ENCODE data around the gene WDR91.

Gene WDR91

GRCh38 chr7:135168001-135168400, 43.3 kb downstream of the WDR91 start:
- Mint-ChIP-seq H3K27ac (peak overlapping the region; percentile 60 to 84), H3K4me1 (peaks cover 82% of the 10 kb centered on the region), H3K9me3 (no peaks in the 10 kb centered on the region), H3K4me3 (peak overlapping the region; percentile 93 to 94), H3K27me3 (no peaks in the 10 kb centered on the region)
- ATAC-seq (no peak), DNase-seq (no peak)

GRCh38 chr7:135167365-135167917, 43.9 kb downstream of the WDR91 start:
- Mint-ChIP-seq H3K9me3 (peaks cover 3 to 5% of the 10 kb centered on the region in 2 donors), H3K4me3 (peak overlapping the region; percentile 58 to 93), H3K27me3 (no peaks in the 10 kb centered on the region), H3K4me1 (peaks cover 84% of the 10 kb centered on the region), H3K27ac (peak overlapping the region; percentile 45 to 62)
- DNase-seq (no peak), ATAC-seq (no peak)

DNA sequence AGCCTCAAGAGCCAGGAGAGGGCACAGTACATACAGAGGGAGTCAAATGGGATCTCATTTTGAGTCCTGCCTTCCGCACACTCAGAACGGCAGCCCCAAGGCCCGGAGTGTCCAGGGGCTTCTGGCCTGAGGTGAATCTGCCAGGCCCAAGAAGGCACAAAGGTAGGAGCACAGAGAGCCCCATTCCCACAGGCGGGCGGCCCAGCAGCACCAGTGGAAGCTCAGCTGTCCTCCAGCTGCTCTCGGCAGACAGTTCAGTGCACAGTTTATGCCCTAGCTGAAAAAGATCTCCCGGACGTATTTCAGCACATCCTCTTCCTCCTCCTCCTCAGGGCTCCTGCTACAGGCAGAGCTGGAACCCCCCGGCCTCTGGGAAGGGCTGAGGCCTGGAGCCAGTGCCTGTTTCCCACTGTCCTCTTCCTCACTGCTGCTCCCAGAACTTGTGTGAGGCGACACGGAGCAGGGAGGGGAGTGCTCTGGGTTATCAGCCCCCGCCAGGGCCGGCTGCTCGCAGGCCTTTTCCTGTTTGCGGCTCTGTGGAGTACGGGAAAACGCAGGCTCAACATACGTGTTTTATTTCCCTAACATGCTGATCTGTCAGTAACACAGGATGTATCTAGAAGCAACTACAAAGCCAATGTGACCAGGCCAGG, 44.9 kb downstream of the WDR91 start:
- Mint-ChIP-seq H3K27me3 (no peaks in the 10 kb centered on the region), H3K27ac (peak overlapping the region; percentile 63 to 72), H3K4me1 (peaks cover 84% of the 10 kb centered on the region), H3K9me3 (peaks cover 12 to 15% of the 10 kb centered on the region in 2 donors), H3K4me3 (peak overlapping the region; percentile 41 to 42)
- no peak for DNase-seq
- ATAC-seq: no peak

GRCh38 chr7:135165862-135166261, 45.5 kb downstream of the WDR91 start:
- peaks cover 84% of the 10 kb centered on the region for H3K4me1 Mint-ChIP-seq
- no peak for DNase-seq
- no peaks in the 10 kb centered on the region for H3K27me3 Mint-ChIP-seq
- H3K4me3 Mint-ChIP-seq: no peak overlapping the region
- peak overlapping the region in 1 of 2 donors; percentile 12 for H3K27ac Mint-ChIP-seq
- ATAC-seq: no peak
- H3K9me3 Mint-ChIP-seq: peaks cover 14 to 21% of the 10 kb centered on the region in 2 donors

- Mint-ChIP-seq H3K9me3 (peaks cover 14 to 22% of the 10 kb centered on the region in 2 donors), H3K4me3 (no peak overlapping the region), H3K27me3 (no peaks in the 10 kb centered on the region), H3K4me1 (peaks cover 89% of the 10 kb centered on the region), H3K27ac (peak overlapping the region; percentile 65 to 88)
- ATAC-seq: no peak
- DNase-seq: no peak
Observed at GRCh38 chr7:135164357-135165061, 46.8 kb downstream of the WDR91 start.

GRCh38 chr7:135162382-135163001, 48.8 kb downstream of the WDR91 start:
- peaks cover 14 to 28% of the 10 kb centered on the region in 2 donors for H3K9me3 Mint-ChIP-seq
- DNase-seq (no peak), ATAC-seq (no peak)
- no peaks in the 10 kb centered on the region for H3K27me3 Mint-ChIP-seq
- no peak overlapping the region for H3K27ac Mint-ChIP-seq
- H3K4me3 Mint-ChIP-seq: no peak overlapping the region
- peaks cover 88% of the 10 kb centered on the region for H3K4me1 Mint-ChIP-seq

GRCh38 chr7:135161669-135162068, 49.7 kb downstream of the WDR91 start:
- Mint-ChIP-seq H3K9me3 (peaks cover 21 to 36% of the 10 kb centered on the region in 2 donors), H3K4me3 (peak overlapping the region; percentile 20 to 34), H3K4me1 (peaks cover 84% of the 10 kb centered on the region), H3K27ac (peak overlapping the region in 1 of 2 donors; percentile 71), H3K27me3 (no peaks in the 10 kb centered on the region)
- ATAC-seq (no peak), DNase-seq (no peak)

GRCh38 chr7:135160858-135161653, 50.3 kb downstream of the WDR91 start:
- H3K27me3 Mint-ChIP-seq: no peaks in the 10 kb centered on the region
- peak overlapping the region; percentile 16 to 79 for H3K4me3 Mint-ChIP-seq
- no peak for ATAC-seq
- peaks cover 27 to 43% of the 10 kb centered on the region in 2 donors for H3K9me3 Mint-ChIP-seq
- no peak for DNase-seq
- H3K27ac Mint-ChIP-seq: peak overlapping the region; percentile 97 to 99
- H3K4me1 Mint-ChIP-seq: peaks cover 78% of the 10 kb centered on the region

GRCh38 chr7:135160098-135160857, 51.0 kb downstream of the WDR91 start:
- Mint-ChIP-seq H3K9me3 (peaks cover 32 to 47% of the 10 kb centered on the region in 2 donors), H3K4me1 (peaks cover 71% of the 10 kb centered on the region), H3K4me3 (peak overlapping the region; percentile 56 to 79), H3K27ac (peak overlapping the region; percentile 97 to 99), H3K27me3 (no peaks in the 10 kb centered on the region)
- DNase-seq (no peak), ATAC-seq (peak; percentile 48)

DNA sequence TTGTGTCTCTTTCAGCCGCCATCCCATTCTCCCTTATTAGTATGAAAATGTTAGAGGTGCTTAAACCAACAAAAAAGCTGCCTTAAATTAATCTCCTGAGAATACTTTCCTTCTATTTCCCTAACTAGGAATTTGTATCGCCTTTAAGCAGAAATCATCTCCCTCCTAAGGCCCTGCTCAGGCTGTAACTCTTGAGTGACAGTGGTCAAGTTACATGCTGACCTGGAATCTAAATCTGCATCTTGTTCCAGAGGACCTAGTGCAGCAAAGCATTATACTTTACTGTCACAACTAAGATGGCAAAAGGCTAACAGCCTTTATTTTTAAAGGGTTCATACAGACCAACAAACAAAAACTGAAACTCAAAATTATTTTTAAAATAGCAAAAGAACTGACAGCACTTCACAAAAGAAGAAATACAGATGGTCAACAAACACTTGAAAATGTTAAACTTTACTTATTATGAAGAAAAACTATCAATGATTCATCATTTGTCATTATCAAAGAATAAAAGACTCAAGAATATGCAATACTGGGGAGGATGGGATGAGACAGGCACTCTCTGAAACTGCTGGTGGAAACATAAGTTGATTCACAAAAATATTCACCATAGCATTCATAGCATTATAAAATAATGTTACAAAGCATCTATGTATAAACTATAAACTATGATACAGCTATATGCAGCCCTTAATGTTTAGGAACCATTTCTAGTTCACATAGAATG, 51.8 kb downstream of the WDR91 start:
- Mint-ChIP-seq H3K4me1 (peaks cover 68% of the 10 kb centered on the region), H3K27ac (peak overlapping the region; percentile 51 to 99), H3K27me3 (no peaks in the 10 kb centered on the region), H3K9me3 (peaks cover 39 to 55% of the 10 kb centered on the region in 2 donors), H3K4me3 (peak overlapping the region; percentile 28 to 53)
- no peak for ATAC-seq
- no peak for DNase-seq

DNA sequence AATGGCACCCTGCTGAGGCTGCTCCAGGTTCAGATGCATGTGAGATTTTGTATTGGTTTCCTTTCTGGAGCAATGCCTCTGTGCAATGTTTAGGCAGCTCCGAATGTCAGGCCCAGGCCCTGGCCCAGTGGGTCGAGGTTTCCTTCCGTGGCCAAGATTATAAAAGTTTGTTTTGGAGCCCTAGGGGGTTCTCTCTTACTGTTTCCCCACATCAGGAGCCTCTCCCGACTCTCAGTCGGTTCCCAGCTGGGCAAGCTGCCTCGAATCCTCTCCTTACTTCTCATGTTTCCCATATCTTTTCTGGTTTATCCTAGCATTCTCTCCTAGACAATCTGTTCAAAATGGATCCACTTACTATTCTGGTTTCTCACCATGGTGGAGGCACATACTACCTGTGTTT, 52.5 kb downstream of the WDR91 start:
- H3K4me1 Mint-ChIP-seq: peaks cover 68% of the 10 kb centered on the region
- H3K4me3 Mint-ChIP-seq: no peak overlapping the region
- DNase-seq: no peak
- ATAC-seq: no peak
- H3K27ac Mint-ChIP-seq: peak overlapping the region in 1 of 2 donors; percentile 92
- no peaks in the 10 kb centered on the region for H3K27me3 Mint-ChIP-seq
- H3K9me3 Mint-ChIP-seq: peaks cover 46 to 61% of the 10 kb centered on the region in 2 donors

DNA sequence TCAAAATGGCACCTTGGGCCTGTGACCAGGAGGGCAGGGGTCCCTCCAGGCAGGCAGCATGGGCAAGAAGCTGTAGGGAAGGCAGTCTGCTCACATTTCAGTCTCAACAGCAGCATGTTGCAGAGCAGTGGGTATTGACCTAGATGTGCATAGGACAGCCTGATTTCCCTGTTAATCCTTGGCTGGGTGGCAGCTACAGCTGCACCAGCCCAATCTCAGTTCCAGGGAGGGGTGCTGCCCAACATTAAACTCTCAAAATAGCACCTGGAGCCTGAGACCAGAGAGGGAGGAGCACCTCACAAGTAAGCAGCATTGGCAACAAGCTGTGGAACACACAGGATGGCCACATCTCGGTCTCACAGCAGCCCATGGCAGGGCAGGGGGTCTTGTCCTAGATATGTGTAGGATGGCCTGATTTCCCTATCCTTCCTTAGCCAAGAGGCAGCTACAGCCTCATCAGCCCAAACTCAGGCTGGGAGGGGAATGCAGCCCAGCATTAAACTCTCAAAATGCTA, 53.1 kb downstream of the WDR91 start:
- H3K27ac Mint-ChIP-seq: peak overlapping the region in 1 of 2 donors; percentile 37
- H3K9me3 Mint-ChIP-seq: peaks cover 47 to 66% of the 10 kb centered on the region in 2 donors
- H3K4me1 Mint-ChIP-seq: peaks cover 72% of the 10 kb centered on the region
- no peaks in the 10 kb centered on the region for H3K27me3 Mint-ChIP-seq
- ATAC-seq: no peak
- no peak overlapping the region for H3K4me3 Mint-ChIP-seq
- DNase-seq: no peak

DNA sequence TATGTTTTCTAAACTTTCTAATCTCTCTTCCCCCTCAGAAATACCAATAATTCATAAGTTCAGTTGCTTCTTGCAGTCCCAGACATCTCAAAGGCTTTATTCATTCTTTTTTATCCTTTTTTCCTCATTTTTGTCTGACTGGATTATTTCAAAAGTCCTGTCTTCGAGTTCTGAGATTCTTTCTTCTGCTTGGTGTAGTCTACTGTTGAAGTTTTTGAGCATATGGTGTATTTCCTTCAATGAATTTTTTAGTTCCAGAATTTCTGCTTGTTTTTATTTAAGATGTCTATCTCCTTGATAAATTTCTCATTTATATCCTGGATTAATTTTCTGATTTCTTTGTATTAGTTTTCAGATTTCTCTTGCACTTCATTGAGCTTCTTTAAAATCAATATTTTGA, 55.0 kb downstream of the WDR91 start:
- no peak overlapping the region for H3K27ac Mint-ChIP-seq
- ATAC-seq: no peak
- no peak for DNase-seq
- peaks cover 61% of the 10 kb centered on the region for H3K4me1 Mint-ChIP-seq
- H3K9me3 Mint-ChIP-seq: peaks cover 33 to 56% of the 10 kb centered on the region in 2 donors
- no peaks in the 10 kb centered on the region for H3K27me3 Mint-ChIP-seq
- H3K4me3 Mint-ChIP-seq: no peak overlapping the region

DNA sequence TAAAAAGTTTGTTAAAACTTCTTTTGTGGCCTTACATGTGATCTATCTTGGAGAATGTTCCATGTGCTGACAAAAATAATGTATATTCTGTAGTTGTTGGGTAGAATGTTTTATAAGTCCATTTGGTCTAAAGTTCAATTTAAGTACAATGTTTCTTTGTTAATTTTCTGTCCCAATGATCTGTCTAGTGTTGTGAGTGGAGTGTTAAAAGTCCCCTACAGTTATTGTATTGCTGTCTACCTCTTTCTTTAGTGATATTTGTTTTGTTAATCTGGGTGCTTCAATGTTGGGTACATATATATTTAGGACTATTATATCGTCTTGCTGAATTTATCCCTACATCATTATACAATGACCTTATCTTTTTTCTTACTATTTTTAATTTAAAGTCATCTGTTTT, 56.6 kb downstream of the WDR91 start:
- Mint-ChIP-seq H3K9me3 (peaks cover 33 to 50% of the 10 kb centered on the region in 2 donors), H3K27me3 (no peaks in the 10 kb centered on the region), H3K27ac (no peak overlapping the region), H3K4me3 (peak overlapping the region in 1 of 2 donors; percentile 35), H3K4me1 (peaks cover 61% of the 10 kb centered on the region)
- ATAC-seq: no peak
- DNase-seq: no peak
